Measurements from ENCODE around the gene MYOT.
"Not testable (repeated sequence)": the region's sequence is repeated elsewhere in the genome, so short reads cannot be mapped to it uniquely, and the experiment has no call there.

The MYOT gene

DNA sequence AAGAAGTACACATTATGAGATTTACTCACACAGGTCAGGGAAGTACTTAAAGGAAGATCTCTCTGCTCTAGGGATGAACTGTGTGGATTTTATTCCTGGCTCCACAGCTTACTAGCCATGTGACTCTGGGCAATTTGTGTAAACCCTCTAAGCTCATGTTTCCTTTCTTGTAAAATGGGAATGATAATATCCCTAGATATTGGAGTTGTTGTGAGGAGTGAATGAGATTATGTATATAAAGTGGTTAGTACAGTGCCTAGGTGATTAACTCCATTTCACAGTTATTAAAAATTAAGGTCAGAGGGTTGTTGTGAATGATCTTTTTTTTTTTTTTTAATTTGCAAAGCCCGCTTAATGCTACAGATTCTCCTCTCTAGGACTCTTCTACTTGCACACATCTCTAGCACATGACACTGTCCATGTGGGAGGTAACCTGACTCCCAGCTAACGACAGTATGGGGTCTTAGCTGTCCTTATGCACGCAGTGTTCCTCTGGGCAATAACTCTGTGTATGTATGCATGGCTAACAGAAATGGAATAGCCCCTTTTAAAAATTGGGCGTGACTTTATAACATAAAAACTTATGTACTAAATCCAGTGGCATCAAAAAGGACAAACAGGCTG is 23.9 kb upstream of the MYOT start:
- H3K4me3 ChIP-seq (ENCODE audit: low read depth, low read length), result no peak overlapping the region
- TF ChIP-seq, protein P1, sequence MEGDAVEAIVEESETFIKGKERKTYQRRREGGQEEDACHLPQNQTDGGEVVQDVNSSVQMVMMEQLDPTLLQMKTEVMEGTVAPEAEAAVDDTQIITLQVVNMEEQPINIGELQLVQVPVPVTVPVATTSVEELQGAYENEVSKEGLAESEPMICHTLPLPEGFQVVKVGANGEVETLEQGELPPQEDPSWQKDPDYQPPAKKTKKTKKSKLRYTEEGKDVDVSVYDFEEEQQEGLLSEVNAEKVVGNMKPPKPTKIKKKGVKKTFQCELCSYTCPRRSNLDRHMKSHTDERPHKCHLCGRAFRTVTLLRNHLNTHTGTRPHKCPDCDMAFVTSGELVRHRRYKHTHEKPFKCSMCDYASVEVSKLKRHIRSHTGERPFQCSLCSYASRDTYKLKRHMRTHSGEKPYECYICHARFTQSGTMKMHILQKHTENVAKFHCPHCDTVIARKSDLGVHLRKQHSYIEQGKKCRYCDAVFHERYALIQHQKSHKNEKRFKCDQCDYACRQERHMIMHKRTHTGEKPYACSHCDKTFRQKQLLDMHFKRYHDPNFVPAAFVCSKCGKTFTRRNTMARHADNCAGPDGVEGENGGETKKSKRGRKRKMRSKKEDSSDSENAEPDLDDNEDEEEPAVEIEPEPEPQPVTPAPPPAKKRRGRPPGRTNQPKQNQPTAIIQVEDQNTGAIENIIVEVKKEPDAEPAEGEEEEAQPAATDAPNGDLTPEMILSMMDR (IDR thresholded peaks at IDR 0.05; ENCODE audit: low read depth, low read length, missing control alignments), result no peak
- DNase-seq (ENCODE audit: low read depth), result no peak
- in situ Hi-C loops (cut with HindIII; ENCODE audit: low sequenced_read_pairs), result no loop called here

DNA sequence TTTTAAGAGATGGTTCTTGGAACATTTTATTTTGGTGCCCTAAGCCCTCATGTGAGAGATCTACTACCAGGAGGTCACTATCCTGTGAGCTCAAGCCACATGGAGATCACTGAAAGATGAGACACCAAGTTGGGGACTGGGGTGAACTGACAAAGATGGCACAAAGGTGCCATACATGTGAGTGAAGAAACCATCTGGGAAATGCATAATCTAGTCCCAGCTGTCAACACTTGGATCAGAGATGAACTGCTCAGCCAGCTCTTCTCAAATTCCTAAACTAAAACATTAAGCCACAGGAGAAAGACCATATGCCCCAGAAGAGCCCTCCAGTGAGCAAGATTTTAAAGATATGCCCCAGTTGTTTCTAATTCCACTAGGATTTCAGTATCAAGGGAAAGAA is 22.2 kb upstream of the MYOT start:
- TF ChIP-seq, protein P1 (IDR thresholded peaks at IDR 0.05; ENCODE audit: low read depth, low read length, missing control alignments), result no peak
- in situ Hi-C loops (cut with HindIII; ENCODE audit: low sequenced_read_pairs), result no loop called here
- no peak for DNase-seq (ENCODE audit: low read depth)

DNA sequence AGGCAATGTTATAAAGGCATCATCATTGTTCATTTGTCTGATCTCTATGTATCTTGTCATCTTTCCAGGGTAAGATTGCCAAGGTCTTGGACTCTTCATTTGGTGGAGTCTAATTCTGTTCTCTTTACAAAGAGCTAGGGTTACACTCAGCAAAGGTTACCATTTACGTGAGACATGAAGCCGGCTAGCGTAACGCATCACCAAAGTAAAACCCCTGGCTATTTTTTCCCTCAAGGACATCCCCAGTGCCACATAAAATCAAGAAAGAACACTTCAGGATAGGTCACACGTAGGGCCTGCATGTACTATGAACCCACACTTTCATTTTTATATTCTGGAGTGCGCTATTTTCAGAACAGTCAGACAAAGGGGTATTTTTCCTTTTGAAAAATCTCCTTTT is 20.0 kb upstream of the MYOT start:
- H3K4me3 ChIP-seq (ENCODE audit: low read depth, low read length), result no peak overlapping the region
- in situ Hi-C loops (cut with HindIII; ENCODE audit: low sequenced_read_pairs), result no loop called here
- DNase-seq (ENCODE audit: low read depth), result no peak
- TF ChIP-seq, protein P1 (IDR thresholded peaks at IDR 0.05; ENCODE audit: low read depth, low read length, missing control alignments), result no peak

More for the DNA sequence above, 22.2 kb upstream of the MYOT start:
- H3K4me3 ChIP-seq (ENCODE audit: low read depth, low read length), result no peak overlapping the region

DNA sequence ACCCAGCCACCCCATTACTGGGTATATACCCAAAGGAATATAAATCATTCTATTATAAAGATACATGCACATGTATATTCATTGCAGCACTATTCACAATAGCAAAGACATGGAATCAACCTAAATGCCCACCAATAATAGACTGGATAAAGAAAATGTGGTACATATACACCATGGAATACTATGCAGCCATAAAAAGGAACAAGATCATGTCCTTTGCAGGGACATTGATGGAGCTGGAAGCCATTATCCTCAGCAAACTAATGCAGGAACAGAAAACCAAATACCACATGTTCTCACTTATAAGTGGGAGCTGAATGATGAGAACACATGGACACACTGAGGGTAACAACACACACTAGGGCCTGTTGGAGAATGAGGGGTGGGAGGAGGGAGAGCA is 14.5 kb upstream of the MYOT start:
- H3K4me3 ChIP-seq (ENCODE audit: low read depth, low read length); DNase-seq (ENCODE audit: low read depth); in situ Hi-C loops (cut with HindIII; ENCODE audit: low sequenced_read_pairs): not testable (repeated sequence)

DNA sequence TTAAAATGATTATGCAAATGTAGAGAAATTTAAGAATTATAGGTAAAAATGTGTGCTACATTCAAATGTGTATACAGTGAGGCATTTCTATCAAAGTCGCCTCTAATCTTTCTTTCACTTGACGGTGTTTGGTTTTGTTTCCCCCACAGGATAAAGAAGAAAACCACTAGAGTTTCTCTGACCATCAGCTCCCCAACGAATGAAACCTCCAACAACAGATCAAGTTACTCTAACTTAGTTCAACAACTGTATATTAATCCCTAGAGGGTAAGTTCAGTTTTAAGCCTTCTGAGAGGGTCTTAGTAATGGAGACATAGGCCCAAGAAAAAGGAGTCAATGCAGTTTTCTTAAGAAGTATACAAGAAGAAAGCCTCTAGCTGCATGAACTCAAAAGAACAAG is 11.5 kb upstream of the MYOT start:
- DNase-seq (ENCODE audit: low read depth), result no peak
- in situ Hi-C loops (cut with HindIII; ENCODE audit: low sequenced_read_pairs), result no loop called here
- no peak overlapping the region for H3K4me3 ChIP-seq (ENCODE audit: low read depth, low read length)
- TF ChIP-seq, protein P1 (IDR thresholded peaks at IDR 0.05; ENCODE audit: low read depth, low read length, missing control alignments), result no peak

DNA sequence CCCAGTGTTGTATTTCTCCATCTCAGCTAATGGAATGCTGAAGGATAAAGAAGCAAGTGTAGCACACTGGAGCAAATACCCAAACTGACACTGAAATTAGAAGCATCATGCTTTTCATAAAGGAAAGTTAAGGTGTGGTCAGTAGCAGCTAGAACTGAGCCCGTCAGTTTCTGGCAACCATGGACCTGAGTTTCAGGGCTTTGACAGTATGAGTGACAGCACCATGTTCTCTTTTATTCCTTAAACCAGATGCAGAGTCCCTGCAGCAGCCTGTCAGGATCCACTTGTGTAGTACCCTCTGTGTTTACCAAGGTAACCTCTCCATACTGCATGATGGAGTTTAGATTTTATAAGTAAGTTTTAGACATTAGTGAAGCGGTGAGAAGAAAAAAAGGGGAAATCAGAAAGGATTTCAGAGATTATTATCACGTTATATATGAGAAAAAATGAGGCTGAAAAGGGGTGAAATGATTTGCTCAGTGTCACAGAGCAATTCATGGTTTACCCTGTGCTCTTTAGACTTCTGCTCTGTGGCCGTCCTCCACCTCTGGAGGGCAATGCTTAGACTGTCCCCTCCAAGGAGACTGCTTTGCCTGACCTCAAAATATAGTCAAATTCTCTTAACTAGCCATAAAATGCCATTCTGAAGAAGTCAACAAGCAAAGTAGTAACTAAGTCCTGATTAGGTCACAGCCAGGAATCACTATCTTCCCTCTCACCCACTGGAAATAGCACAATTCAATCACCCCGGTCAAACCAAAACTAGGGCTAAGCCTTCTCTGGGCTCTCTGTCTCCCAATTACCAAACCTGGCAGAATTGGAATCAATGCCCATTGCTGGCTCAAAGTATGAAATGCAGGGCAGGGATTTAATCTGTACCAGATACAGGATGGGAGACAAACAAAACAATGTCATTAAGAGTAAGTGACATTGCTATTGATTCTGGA is 10.5 kb upstream of the MYOT start:
- TF ChIP-seq, protein P1 (IDR thresholded peaks at IDR 0.05; ENCODE audit: low read depth, low read length, missing control alignments), result no peak
- H3K4me3 ChIP-seq (ENCODE audit: low read depth, low read length), result no peak overlapping the region
- DNase-seq (ENCODE audit: low read depth), result no peak
- in situ Hi-C loops (cut with HindIII; ENCODE audit: low sequenced_read_pairs), result no loop called here

Data from astrocyte of the cerebellum (primary cell).